C4-2B (cell line): ENCODE measurements around the gene ZP2.

Experiments
- H3K27ac ChIP-seq: fragments of 450-650 bp; 2 replicates; pipeline ENCODE4 v1.5.1; 2017
- ZFX ChIP-seq: fragments of 450-650 bp; IDR thresholded peaks from 2 replicates; pipeline ENCODE4 v1.6.1; 2017
- TF ChIP-seq, protein P1 (sequence below): fragments of 450-650 bp; conservative IDR thresholded peaks from 2 replicates; pipeline ENCODE4 v1.5.1; 2017; ENCODE audit warnings: mild to moderate bottlenecking

Gene ZP2

DNA sequence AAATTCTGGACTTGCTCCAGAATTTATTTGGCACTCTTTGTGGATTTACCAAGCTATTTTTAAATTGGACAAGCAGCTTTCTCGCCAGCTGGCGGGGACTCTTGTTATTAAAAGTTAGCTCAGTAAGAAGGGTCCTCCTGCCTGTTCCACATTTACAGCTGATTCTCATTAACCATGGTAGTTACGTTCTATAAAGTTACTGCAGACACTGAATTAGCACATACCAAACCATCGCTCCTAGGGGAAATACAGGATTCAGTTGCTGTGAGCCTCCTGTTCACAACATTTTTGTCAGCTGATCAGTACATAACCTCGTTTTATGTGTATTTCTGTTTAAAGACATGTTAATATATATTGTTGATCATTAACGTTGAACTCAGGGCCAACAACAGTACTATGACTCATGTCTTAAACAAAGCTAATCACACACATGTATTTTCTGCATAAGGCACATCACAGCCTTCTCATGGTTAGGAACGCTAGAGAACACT, 48.7 kb downstream of the ZP2 start:
- no peak overlapping the region for H3K27ac ChIP-seq
- no peak for TF ChIP-seq ZFX
- TF ChIP-seq, protein P1, sequence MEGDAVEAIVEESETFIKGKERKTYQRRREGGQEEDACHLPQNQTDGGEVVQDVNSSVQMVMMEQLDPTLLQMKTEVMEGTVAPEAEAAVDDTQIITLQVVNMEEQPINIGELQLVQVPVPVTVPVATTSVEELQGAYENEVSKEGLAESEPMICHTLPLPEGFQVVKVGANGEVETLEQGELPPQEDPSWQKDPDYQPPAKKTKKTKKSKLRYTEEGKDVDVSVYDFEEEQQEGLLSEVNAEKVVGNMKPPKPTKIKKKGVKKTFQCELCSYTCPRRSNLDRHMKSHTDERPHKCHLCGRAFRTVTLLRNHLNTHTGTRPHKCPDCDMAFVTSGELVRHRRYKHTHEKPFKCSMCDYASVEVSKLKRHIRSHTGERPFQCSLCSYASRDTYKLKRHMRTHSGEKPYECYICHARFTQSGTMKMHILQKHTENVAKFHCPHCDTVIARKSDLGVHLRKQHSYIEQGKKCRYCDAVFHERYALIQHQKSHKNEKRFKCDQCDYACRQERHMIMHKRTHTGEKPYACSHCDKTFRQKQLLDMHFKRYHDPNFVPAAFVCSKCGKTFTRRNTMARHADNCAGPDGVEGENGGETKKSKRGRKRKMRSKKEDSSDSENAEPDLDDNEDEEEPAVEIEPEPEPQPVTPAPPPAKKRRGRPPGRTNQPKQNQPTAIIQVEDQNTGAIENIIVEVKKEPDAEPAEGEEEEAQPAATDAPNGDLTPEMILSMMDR: no peak

DNA sequence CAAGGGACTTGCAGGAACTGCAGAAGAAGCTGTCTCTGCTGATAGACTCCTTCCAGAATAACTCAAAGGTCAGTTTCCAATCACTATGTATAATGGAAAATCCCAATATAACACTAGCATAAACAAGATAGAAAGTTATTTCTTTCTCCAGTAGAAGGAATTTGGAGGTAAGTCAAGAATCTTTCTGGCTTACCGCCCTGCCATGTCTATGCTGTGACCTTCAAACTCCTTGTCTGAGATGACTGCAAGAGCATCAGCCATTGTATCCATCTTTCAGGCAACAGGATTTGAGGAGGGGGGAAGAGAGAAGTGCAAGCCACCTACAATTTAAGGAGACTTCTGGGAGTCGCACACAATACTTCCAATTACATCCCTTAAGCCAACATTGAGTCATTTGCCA, 50.2 kb downstream of the ZP2 start:
- H3K27ac ChIP-seq: no peak overlapping the region
- TF ChIP-seq ZFX: no peak
- TF ChIP-seq, protein P1: no peak

DNA sequence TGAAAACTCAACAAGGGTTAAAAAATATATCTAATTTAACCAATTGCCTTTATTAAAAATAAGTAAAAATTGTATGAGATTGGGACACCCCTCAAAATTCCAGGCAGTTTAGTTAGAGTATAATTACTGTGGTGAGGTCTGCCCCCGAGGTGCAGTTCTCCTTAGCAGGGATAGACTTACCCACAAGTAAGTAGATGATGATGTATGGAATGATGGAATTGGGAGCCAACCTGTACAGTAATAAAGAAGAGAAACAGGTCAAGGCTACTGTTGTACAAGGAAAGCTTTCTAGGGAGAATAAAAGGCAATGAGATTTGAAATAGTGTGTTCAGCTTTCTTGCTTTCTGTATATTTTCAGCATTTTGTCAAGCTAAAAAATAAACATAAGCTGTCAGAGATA, 51.1 kb downstream of the ZP2 start:
- no peak overlapping the region for H3K27ac ChIP-seq
- TF ChIP-seq, protein P1: no peak
- TF ChIP-seq ZFX: no peak

DNA sequence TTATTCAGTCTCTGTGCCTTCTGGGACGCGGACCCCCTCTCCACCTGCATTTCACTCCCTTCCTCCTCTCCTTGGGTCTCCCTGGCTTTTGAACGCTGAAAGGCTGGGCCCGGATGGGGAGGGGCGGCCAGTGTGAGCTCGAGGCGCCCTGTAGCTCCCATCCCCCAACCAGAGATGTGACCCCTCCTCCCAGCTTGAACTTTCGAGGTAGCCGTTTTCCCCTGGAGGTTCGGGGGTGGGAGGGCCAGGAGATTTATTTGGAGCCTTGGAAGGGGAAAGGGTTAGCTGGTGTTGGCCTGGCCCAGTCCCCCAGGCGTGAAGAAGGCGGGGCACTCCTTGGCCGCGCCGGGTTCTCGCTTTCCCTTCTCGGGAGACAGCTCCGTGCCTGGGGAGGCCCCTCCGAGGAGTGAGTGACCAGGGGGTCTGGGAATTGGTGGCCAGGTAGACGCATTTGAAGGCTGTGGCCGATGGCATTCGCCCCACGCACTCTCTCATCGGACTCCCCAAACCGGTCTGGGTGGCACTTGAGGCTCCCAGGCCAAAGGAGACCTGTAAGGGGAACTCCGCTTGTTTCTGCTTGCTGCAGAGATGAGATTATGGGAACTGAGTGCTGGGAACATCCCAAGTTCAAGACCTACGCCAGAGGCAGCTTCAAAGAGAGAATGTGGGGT, 52.0 kb downstream of the ZP2 start:
- H3K27ac ChIP-seq: peak overlapping the region; percentile 76
- peak; percentile 28; the same call in 1 of the 2 replicates for TF ChIP-seq ZFX
- TF ChIP-seq, protein P1: no peak

DNA sequence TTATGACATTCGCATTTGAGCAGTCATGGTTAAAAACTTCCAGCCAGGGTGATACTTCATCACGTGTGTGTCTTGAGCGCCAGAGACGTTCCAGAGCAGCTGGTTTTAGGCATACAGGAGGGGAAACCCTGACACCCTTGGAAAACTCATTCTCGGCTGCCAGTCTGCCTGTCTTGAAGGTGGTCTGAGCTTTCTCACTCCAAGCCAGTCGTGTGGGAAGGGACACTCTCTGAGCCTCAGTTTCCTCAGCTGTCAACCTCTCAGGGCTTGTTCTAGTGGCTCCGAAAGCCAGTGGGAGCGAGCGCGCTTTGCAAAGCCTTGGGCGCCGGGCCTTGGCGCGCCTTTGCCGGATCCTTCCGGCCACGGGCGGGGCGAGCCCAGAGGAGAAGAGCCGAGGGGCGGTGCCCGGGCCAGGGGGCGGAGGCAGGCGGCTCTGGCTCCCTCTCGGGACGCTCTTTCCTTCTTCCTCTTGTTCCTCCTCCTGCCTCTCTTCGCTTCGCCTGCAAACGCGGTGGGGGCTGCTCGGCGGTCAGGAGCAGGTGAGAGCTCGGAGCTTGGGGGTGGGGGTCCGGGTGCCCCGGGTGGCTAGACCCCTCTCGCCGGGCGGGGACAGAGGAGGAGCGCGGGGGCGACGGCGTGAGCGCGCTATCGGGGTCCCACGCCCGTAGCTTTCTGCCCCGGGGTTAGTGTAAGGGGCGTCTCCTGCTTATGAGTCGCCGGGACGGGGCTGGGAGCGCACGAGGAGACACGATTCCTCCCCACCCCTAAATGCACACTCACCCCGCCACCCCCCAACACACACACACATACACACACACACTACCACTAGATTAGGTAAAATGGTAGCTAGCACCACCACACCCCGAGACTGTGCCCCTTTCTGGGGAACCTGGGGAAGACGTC, 52.9 kb downstream of the ZP2 start, which contains the start of gene LDAF1:
LDAF1 (plus strand) TSS at position 467 of the 903 bp plus-strand sequence. CDS start 2,509 bp downstream, outside the sequence.
- no peak for TF ChIP-seq ZFX
- TF ChIP-seq, protein P1: no peak
- H3K27ac ChIP-seq: peak within 1 kb of the TSS; percentile 76

DNA sequence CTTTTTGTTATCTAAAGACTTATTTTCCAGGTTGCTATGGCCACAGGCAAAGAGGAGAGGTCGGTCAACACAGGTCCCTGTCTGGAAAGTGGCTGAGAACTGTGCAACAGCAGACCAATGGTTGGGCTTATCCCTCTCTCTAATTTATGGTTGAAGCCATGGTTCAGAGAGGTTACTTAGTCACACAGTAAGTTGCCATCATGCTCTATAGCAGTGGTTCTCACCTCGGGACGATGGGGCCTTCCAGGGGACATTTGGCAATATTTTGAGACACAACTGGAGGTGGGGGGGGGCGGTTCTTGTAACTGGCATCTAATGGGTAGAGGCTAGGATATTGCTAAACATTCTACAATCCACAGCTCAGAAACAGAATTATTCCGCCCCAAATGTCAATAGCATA, 53.7 kb downstream of the ZP2 start:
- no peak overlapping the region for H3K27ac ChIP-seq

More for the DNA sequence above, 53.7 kb downstream of the ZP2 start:
- TF ChIP-seq, protein P1: no peak
- no peak for TF ChIP-seq ZFX
